HEK293T (cell line): ENCODE measurements around the gene FUBP1.

Experiments used
- ELF4 ChIP-seq: fragments of 450-650 bp; IDR thresholded peaks from 2 replicates; pipeline ENCODE4 v1.6.1; 2017; ENCODE audit warnings: antibody characterized with exemption
- FOXA1 ChIP-seq: fragments of 450-650 bp; IDR thresholded peaks from 2 replicates; pipeline ENCODE4 v1.6.1; 2016; ENCODE audit warnings: mild to moderate bottlenecking
- FOXM1 ChIP-seq: fragments of 450-650 bp; IDR thresholded peaks from 2 replicates; pipeline ENCODE4 v1.6.1; 2017; ENCODE audit warnings: mild to moderate bottlenecking, borderline replicate concordance
- L3MBTL2 ChIP-seq: fragments of 450-650 bp; conservative IDR thresholded peaks from 2 replicates; pipeline ENCODE4 v1.6.1; 2016; ENCODE audit warnings: mild to moderate bottlenecking
- LEF1 ChIP-seq: fragments of 450-650 bp; IDR thresholded peaks from 2 replicates; pipeline ENCODE4 v1.6.1; 2017; ENCODE audit warnings: mild to moderate bottlenecking, borderline replicate concordance
- NFRKB ChIP-seq: fragments of 450-650 bp; IDR thresholded peaks from 2 replicates; pipeline ENCODE4 v1.6.1; 2016; ENCODE audit warnings: mild to moderate bottlenecking, moderate library complexity

- no peak for TF ChIP-seq ELF4
- no peak for TF ChIP-seq FOXM1
- no peak for TF ChIP-seq LEF1
- TF ChIP-seq L3MBTL2 = no peak
- no peak for TF ChIP-seq FOXA1
- no peak for TF ChIP-seq NFRKB
Observed at GRCh38 chr1:77983997-77984355, 5.1 kb upstream of the FUBP1 start.
